Stomach smooth muscle (tissue), 2 donors: ENCODE data around the gene METAP1.
"Not testable (repeated sequence)": the region's sequence is repeated elsewhere in the genome, so short reads cannot be mapped to it uniquely, and the experiment has no call there.

Experiments used
- H3K27ac ChIP-seq: one replicate; pipeline ENCODE4 v1.7.0; 2013; ENCODE audit warnings: mild to moderate bottlenecking, low read length, inconsistent platforms
- H3K27me3 ChIP-seq, 2 donors: one replicate each; pipeline ENCODE4 v1.7.0; 2013; ENCODE audit warnings: low read length in 2 of 2; ENCODE audit not compliant: insufficient read depth in 2 of 2, control insufficient read depth in 1 of 2
- H3K36me3 ChIP-seq, 2 donors: one replicate each; pipeline ENCODE4 v1.7.0; 2013; ENCODE audit warnings: low read length in 2 of 2; ENCODE audit not compliant: control insufficient read depth in 2 of 2, insufficient read depth in 2 of 2
- H3K4me1 ChIP-seq: one replicate; pipeline ENCODE4 v1.7.0; 2013; ENCODE audit warnings: low read length; ENCODE audit not compliant: control insufficient read depth, insufficient read depth
- H3K4me3 ChIP-seq, 2 donors: one replicate each; pipeline ENCODE4 v1.7.0; 2013; ENCODE audit warnings: low read length in 2 of 2
- H3K9ac ChIP-seq, 2 donors: one replicate each; pipeline ENCODE4 v1.7.0; 2013; ENCODE audit warnings: low read length in 2 of 2, mild to moderate bottlenecking in 1 of 2
- H3K9me3 ChIP-seq, 2 donors: one replicate each; pipeline ENCODE4 v1.7.0; 2013; ENCODE audit warnings: low read length in 2 of 2; ENCODE audit not compliant: control insufficient read depth in 2 of 2
- donor health status: healthy.
- donor health status: Pancreatic carcinoma.

METAP1 gene

GRCh38 chr4:99099311-99099710 lies 103.8 kb downstream of the METAP1 start:
- H3K27me3 ChIP-seq = no peaks in the 10 kb centered on the region
- no peaks in the 10 kb centered on the region for H3K9me3 ChIP-seq
- no peak overlapping the region for H3K4me3 ChIP-seq
- no peaks in the 10 kb centered on the region for H3K4me1 ChIP-seq
- no peak overlapping the region for H3K27ac ChIP-seq
- H3K36me3 ChIP-seq = no peaks in the 10 kb centered on the region
- H3K9ac ChIP-seq = no peak overlapping the region

- H3K9ac ChIP-seq, H3K27ac ChIP-seq, H3K9me3 ChIP-seq, H3K36me3 ChIP-seq, H3K4me1 ChIP-seq, H3K4me3 ChIP-seq, H3K27me3 ChIP-seq: not testable (repeated sequence)
Observed at GRCh38 chr4:99099814-99100213, 104.3 kb downstream of the METAP1 start.

- Histone ChIP-seq H3K9ac (no peak overlapping the region), H3K36me3 (no peaks in the 10 kb centered on the region), H3K9me3 (no peaks in the 10 kb centered on the region), H3K27me3 (no peaks in the 10 kb centered on the region), H3K4me1 (no peaks in the 10 kb centered on the region), H3K4me3 (no peak overlapping the region), H3K27ac (no peak overlapping the region)
Observed at GRCh38 chr4:99100876-99101275, 105.4 kb downstream of the METAP1 start.

GRCh38 chr4:99102634-99103033 lies 107.1 kb downstream of the METAP1 start:
- Histone ChIP-seq H3K27ac (no peak overlapping the region), H3K9ac (no peak overlapping the region), H3K27me3 (no peaks in the 10 kb centered on the region), H3K4me3 (no peak overlapping the region), H3K9me3 (no peaks in the 10 kb centered on the region), H3K4me1 (no peaks in the 10 kb centered on the region), H3K36me3 (no peaks in the 10 kb centered on the region)

- Histone ChIP-seq H3K9ac (no peak overlapping the region), H3K9me3 (no peaks in the 10 kb centered on the region), H3K4me1 (no peaks in the 10 kb centered on the region), H3K27me3 (no peaks in the 10 kb centered on the region), H3K4me3 (no peak overlapping the region), H3K27ac (no peak overlapping the region), H3K36me3 (no peaks in the 10 kb centered on the region)
Observed at GRCh38 chr4:99103166-99103565, 107.6 kb downstream of the METAP1 start.

- Histone ChIP-seq H3K4me3 (no peak overlapping the region), H3K9ac (no peak overlapping the region), H3K4me1 (no peaks in the 10 kb centered on the region), H3K36me3 (no peaks in the 10 kb centered on the region), H3K9me3 (no peaks in the 10 kb centered on the region), H3K27ac (no peak overlapping the region), H3K27me3 (no peaks in the 10 kb centered on the region)
Observed at GRCh38 chr4:99104153-99104552, 108.6 kb downstream of the METAP1 start.

- not testable (repeated sequence) for H3K9me3 ChIP-seq, H3K4me3 ChIP-seq, H3K27me3 ChIP-seq, H3K27ac ChIP-seq, H3K9ac ChIP-seq, H3K36me3 ChIP-seq, H3K4me1 ChIP-seq
Observed at GRCh38 chr4:99109286-99109685, 113.8 kb downstream of the METAP1 start.
